ENCODE data around the gene MYDGF. TPM values are rescaled to one million over a fixed set of nuclear protein-coding genes. Genes with fewer than 3 reads are reported as not detected.

MYDGF gene
- total and polyA plus RNA-seq, 2 of the 13 experiments (the other 11 are each of a cell fraction or from before 2014, with no cell fraction given) = 116 to 198 TPM

- no peak for TF ChIP-seq SOX13 (IDR thresholded peaks at IDR 0.05)
- TF ChIP-seq SOX13 (CRISPR knock-in tag; conservative IDR thresholded peaks at IDR 0.05 in 1 of 2, IDR thresholded peaks at IDR 0.05 in 1 of 2) = no peak
- TF ChIP-seq, protein P1, sequence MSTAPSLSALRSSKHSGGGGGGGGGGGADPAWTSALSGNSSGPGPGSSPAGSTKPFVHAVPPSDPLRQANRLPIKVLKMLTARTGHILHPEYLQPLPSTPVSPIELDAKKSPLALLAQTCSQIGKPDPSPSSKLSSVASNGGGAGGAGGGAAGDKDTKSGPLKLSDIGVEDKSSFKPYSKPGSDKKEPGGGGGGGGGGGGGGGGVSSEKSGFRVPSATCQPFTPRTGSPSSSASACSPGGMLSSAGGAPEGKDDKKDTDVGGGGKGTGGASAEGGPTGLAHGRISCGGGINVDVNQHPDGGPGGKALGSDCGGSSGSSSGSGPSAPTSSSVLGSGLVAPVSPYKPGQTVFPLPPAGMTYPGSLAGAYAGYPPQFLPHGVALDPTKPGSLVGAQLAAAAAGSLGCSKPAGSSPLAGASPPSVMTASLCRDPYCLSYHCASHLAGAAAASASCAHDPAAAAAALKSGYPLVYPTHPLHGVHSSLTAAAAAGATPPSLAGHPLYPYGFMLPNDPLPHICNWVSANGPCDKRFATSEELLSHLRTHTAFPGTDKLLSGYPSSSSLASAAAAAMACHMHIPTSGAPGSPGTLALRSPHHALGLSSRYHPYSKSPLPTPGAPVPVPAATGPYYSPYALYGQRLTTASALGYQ (CRISPR knock-in tag; IDR thresholded peaks at IDR 0.05) = no peak
- no peak for TF ChIP-seq ETV6 (CRISPR knock-in tag; conservative IDR thresholded peaks at IDR 0.05)
- no peak for TF ChIP-seq NPAS2 (CRISPR knock-in tag; IDR thresholded peaks at IDR 0.05; ENCODE audit: borderline replicate concordance)
- TF ChIP-seq RXRB (CRISPR knock-in tag; IDR thresholded peaks at IDR 0.05; ENCODE audit: borderline replicate concordance) = peak; percentile 27; the same call in 1 of the 2 replicates
- TF ChIP-seq ZKSCAN8 (CRISPR knock-in tag; IDR thresholded peaks at IDR 0.05; ENCODE audit: borderline replicate concordance) = no peak
- TF ChIP-seq DNMT3B (CRISPR knock-in tag; conservative IDR thresholded peaks at IDR 0.05) = no peak
- no peak for TF ChIP-seq ZNF136 (CRISPR knock-in tag; IDR thresholded peaks at IDR 0.05; ENCODE audit: low read depth)
- peak; percentile 40; the same call in 1 of the 2 replicates for TF ChIP-seq ZBTB4 (CRISPR knock-in tag; IDR thresholded peaks at IDR 0.05; ENCODE audit: borderline replicate concordance)
- no peak for TF ChIP-seq NCOA5 (CRISPR knock-in tag; IDR thresholded peaks at IDR 0.05)
Observed at GRCh38 chr19:4622695-4623421, 47.3 kb downstream of the MYDGF start (continued).

Data from HepG2 (cell line).